IMR-90 (cell line): ENCODE results near the gene TYMS.

Experiments used
- CEBPB ChIP-seq: IDR thresholded peaks from 2 replicates; pipeline ENCODE4 v1.6.1; 2012; ENCODE audit warnings: low read depth, low read length, improper control_type of control experiment
- CHD1 ChIP-seq: IDR thresholded peaks from 2 replicates; pipeline ENCODE4 v1.6.1; 2012; ENCODE audit warnings: low read depth, low read length, improper control_type of control experiment
- CTCF ChIP-seq: conservative IDR thresholded peaks from 2 replicates; pipeline ENCODE4 v1.5.1; 2012; ENCODE audit warnings: mild to moderate bottlenecking, low read depth, low read length, improper control_type of control experiment
- ELK1 ChIP-seq: fragments of 150-350 bp; IDR thresholded peaks from 2 replicates; pipeline ENCODE4 v1.6.1; 2016; ENCODE audit warnings: low read depth, mild to moderate bottlenecking, low read length, moderate library complexity, borderline replicate concordance
- FOS ChIP-seq: fragments of 150-350 bp; IDR thresholded peaks from 2 replicates; pipeline ENCODE4 v1.6.1; 2016; ENCODE audit warnings: low read depth, low read length
- MAFK ChIP-seq: IDR thresholded peaks from 2 replicates; pipeline ENCODE4 v1.6.1; 2012; ENCODE audit warnings: low read depth, low read length, improper control_type of control experiment
- MXI1 ChIP-seq: IDR thresholded peaks from 2 replicates; pipeline ENCODE4 v1.6.1; 2012; ENCODE audit warnings: low read depth, mild to moderate bottlenecking, low read length, moderate library complexity, borderline replicate concordance
- NFE2L2 ChIP-seq: fragments of 150-350 bp; IDR thresholded peaks from 2 replicates; pipeline ENCODE4 v1.6.1; 2016; ENCODE audit warnings: low read depth, mild to moderate bottlenecking, low read length
- POLR2A ChIP-seq: IDR thresholded peaks from 2 replicates; pipeline ENCODE4 v1.6.1; 2012; ENCODE audit warnings: mild to moderate bottlenecking, low read depth, low read length
- RAD21 ChIP-seq: IDR thresholded peaks from 2 replicates; pipeline ENCODE4 v1.6.1; 2012; ENCODE audit warnings: low read length, improper control_type of control experiment
- RCOR1 ChIP-seq: IDR thresholded peaks from 2 replicates; pipeline ENCODE4 v1.6.1; 2012; ENCODE audit warnings: mild to moderate bottlenecking, low read length, improper control_type of control experiment; ENCODE audit not compliant: insufficient replicate concordance
- RFX5 ChIP-seq: IDR thresholded peaks from 2 replicates; pipeline ENCODE4 v1.8.0; 2012; ENCODE audit warnings: low read depth, mild to moderate bottlenecking, low read length, moderate library complexity
- SMC3 ChIP-seq: fragments of 150-350 bp; IDR thresholded peaks from 2 replicates; pipeline ENCODE4 v1.6.1; 2016; ENCODE audit warnings: low read depth, mild to moderate bottlenecking, antibody characterized with exemption, low read length, moderate library complexity
- USF2 ChIP-seq: fragments of 150-350 bp; IDR thresholded peaks from 2 replicates; pipeline ENCODE4 v1.6.1; 2017; ENCODE audit warnings: mild to moderate bottlenecking, antibody characterized with exemption, low read length, low read depth

DNA sequence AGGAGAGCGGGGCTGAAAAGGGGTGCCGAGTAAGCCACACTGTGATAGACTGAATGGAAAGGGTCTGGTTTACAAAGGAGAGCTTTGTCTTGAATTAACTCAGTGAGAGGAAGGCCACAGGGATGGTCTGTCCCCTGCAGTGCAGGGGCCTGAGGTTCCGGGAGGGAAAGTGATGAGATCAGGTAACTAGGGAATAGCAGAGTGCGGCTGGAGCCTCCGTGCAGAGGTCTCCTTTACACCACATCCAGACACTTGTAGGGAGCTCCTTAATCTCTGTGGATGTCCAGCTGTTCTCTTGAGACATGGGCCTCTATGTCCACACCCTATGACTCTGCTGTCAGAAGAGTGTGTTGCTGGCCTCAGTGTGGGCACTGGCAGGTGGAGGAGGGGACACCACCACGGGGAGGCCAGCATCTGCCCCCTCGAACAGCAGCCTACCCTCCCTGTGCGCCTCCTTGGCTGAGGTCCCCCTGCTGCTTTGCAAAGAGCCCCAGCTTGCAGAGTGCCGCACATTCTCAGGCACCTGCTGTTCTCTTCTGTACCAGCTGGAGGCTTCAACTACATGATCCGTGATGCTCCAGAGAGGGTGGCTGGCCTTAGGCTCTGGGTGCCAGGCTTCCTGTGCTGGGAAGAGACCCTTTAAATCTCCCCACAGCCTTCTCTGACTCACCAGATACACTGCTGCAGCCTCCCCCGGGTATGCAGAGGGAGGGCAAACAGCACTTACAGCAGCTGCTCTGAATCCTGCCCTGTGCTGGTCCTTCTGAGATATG is 29.1 kb downstream of the TYMS start:
- no peak for TF ChIP-seq CTCF
- TF ChIP-seq POLR2A: no peak
- no peak for TF ChIP-seq FOS
- TF ChIP-seq USF2: no peak
- no peak for TF ChIP-seq MXI1
- TF ChIP-seq RCOR1: no peak
- TF ChIP-seq ELK1: no peak
- TF ChIP-seq SMC3: no peak
- no peak for TF ChIP-seq RAD21
- no peak for TF ChIP-seq CHD1
- TF ChIP-seq CEBPB: no peak
- TF ChIP-seq MAFK: no peak
- TF ChIP-seq RFX5: no peak
- no peak for TF ChIP-seq NFE2L2
